Left ventricle myocardium inferior (tissue), 1 donor: Measurements from ENCODE around the gene SLC2A14. TPM values are rescaled to one million over a fixed set of nuclear protein-coding genes. Genes with fewer than 3 reads are reported as not detected.
"Not testable (repeated sequence)": the region's sequence is repeated elsewhere in the genome, so short reads cannot be mapped to it uniquely, and the experiment has no call there.

Experiments used
- DNase-seq: peaks from one replicate; pipeline ENCODE4 v3.0.0-alpha.2; 2020
- H3K27ac ChIP-seq: fragments of 200-600 bp; replicated peaks from 2 replicates; pipeline ENCODE4 v1.8.0; 2021
- H3K27me3 ChIP-seq: fragments of 200-600 bp; 2 replicates; pipeline ENCODE4 v1.8.0; 2021; ENCODE audit warnings: low read depth
- H3K36me3 ChIP-seq: fragments of 200-600 bp; 2 replicates; pipeline ENCODE4 v1.8.0; 2021
- H3K4me1 ChIP-seq: fragments of 200-600 bp; 2 replicates; pipeline ENCODE4 v1.8.0; 2021
- H3K4me3 ChIP-seq: fragments of 200-600 bp; 2 replicates; pipeline ENCODE4 v1.8.0; 2021; ENCODE audit warnings: mild to moderate bottlenecking, moderate library complexity
- H3K9me3 ChIP-seq: fragments of 200-600 bp; replicated peaks from 2 replicates; pipeline ENCODE4 v1.8.0; 2021
- intact Hi-C: fragments of 100-400 bp; cut with micrococcal nuclease; formaldehyde crosslinking; loops from one replicate; pipeline ENCODE4 v1.11.0; 2022
- total RNA-seq: library from RNA; stranded (reverse); fragmentation: NEBNext Ultra II Directional; extraction: Animal tissue kit (Norgen Biotek cat#: 25700); gene quantifications from one replicate; pipeline ENCODE4 v1.2.1, GENCODE V29; 2021
- TF ChIP-seq, protein P1 (sequence below): fragments of 200-600 bp; IDR thresholded peaks from 2 replicates; pipeline ENCODE4 v1.8.0; 2021; ENCODE audit warnings: antibody characterized with exemption, mild to moderate bottlenecking, borderline replicate concordance
- donor health status: DM: no; HTN: yes; CAD: no; lungs with severe emphysema.

The SLC2A14 gene
- total RNA-seq, 1 donor from 2014 or later, result not detected

DNA sequence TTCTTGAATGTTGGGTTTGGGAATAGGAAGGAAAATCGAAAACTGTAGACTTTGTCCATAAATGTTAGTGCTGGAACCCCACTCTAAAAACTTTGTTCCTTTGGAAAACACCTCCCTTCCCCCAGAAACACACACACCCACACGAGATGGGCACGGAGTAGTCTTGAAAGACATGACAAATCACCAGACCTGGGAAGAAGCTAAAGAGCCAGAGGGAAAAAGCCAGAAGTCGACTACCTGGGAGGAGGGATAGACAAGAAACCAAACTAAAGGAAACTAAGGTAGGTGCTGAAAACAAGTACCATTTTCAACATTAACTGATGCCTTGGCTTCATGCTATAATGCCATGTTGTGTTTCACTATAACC, 84.4 kb downstream of the SLC2A14 start:
- TF ChIP-seq, protein P1, sequence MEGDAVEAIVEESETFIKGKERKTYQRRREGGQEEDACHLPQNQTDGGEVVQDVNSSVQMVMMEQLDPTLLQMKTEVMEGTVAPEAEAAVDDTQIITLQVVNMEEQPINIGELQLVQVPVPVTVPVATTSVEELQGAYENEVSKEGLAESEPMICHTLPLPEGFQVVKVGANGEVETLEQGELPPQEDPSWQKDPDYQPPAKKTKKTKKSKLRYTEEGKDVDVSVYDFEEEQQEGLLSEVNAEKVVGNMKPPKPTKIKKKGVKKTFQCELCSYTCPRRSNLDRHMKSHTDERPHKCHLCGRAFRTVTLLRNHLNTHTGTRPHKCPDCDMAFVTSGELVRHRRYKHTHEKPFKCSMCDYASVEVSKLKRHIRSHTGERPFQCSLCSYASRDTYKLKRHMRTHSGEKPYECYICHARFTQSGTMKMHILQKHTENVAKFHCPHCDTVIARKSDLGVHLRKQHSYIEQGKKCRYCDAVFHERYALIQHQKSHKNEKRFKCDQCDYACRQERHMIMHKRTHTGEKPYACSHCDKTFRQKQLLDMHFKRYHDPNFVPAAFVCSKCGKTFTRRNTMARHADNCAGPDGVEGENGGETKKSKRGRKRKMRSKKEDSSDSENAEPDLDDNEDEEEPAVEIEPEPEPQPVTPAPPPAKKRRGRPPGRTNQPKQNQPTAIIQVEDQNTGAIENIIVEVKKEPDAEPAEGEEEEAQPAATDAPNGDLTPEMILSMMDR, result no peak
- H3K9me3 ChIP-seq, result no peaks in the 10 kb centered on the region
- H3K4me3 ChIP-seq, result no peak overlapping the region
- no peaks in the 10 kb centered on the region for H3K4me1 ChIP-seq
- intact Hi-C loops, result no loop called here
- no peak for DNase-seq
- no peak overlapping the region for H3K27ac ChIP-seq
- H3K36me3 ChIP-seq, result no peaks in the 10 kb centered on the region
- H3K27me3 ChIP-seq, result peaks cover 44% of the 10 kb centered on the region

DNA sequence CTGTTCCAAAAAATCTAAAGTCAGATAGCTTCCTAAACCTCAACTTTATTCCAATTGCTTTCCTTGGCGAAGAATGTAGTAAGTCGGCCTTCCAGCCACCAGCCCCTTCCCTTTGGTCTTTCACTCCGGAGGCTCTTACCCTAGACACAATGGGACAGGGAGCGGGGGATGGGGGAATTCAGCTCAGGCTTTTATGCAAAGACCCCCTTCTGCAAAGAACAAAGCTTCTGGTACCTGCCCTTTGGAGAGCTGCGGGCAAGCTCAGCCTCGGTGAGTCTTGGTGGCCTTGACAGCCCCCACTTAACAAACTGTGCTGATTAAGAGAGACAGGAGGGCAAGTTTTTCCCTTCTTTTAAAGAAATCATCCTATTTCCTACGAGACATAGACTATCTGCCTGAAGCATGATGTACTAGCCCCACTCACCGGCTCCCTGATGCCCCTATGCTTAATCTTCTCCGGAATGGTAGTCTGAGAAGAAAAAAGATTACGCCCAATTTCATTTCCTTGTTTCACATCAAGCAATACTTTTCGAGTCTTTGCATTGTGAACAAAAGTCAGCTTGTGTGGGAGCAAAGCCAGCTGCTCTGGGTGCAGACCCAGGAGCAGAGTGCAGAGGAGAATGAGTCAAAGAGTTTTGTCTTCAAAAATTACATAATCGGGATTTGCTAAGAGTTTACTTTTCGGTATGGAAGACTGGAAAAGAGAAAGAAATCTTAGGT, 85.0 kb downstream of the SLC2A14 start:
- Histone ChIP-seq H3K36me3 (no peaks in the 10 kb centered on the region), H3K4me3 (no peak overlapping the region), H3K9me3 (no peaks in the 10 kb centered on the region), H3K27me3 (peaks cover 44% of the 10 kb centered on the region), H3K4me1 (no peaks in the 10 kb centered on the region), H3K27ac (no peak overlapping the region)
- DNase-seq, result no peak
- TF ChIP-seq, protein P1, result no peak
- intact Hi-C loops, result no loop called here

DNA sequence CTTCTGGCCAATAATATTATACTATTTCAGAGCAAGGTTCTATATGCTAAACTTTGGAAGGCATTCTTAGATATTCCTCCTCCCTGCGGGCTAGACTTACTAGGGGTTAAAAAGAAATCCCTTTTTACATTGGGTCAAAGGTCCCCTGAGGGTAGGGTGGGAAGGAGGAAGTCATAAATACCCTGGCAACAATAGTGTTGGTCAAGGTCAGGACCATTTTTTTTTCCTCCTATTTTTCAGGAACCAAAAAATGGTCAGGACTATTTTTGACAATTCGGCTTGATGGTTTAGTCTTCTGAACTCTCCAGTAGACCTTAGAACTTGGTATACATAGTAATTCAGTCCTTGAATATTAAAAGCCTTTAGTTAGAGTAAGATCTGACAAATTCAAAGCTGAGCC, 88.0 kb downstream of the SLC2A14 start:
- no peak for DNase-seq
- Histone ChIP-seq H3K27me3 (peaks cover 36% of the 10 kb centered on the region), H3K4me3 (no peak overlapping the region), H3K9me3 (no peaks in the 10 kb centered on the region), H3K4me1 (no peaks in the 10 kb centered on the region), H3K36me3 (no peaks in the 10 kb centered on the region), H3K27ac (no peak overlapping the region)
- intact Hi-C loops, result no loop called here
- TF ChIP-seq, protein P1, result no peak

DNA sequence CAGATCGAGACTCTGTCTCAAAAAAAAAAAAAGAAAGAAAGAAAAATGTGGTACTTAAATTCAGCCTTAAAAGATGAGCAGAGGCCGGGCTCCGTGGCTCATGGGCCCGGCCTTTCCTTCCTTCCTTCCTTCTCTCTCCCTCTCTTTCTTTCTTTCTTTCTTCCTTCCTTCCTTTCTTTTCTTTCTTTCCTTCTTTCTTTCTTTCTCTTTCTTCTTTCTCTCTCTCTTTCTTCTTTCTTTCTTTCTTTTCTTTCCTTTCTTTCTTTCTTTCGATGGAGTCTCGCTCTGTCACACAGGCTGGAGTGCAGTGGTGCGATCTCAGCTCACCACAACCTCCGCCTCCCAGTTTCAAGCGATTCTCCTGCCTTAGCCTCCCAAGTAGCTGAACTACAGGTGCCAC, 89.3 kb downstream of the SLC2A14 start:
- H3K4me3 ChIP-seq, DNase-seq, H3K27ac ChIP-seq, intact Hi-C loops, H3K36me3 ChIP-seq, H3K4me1 ChIP-seq, H3K9me3 ChIP-seq: not testable (repeated sequence)
- H3K27me3 ChIP-seq, result peaks cover 34% of the 10 kb centered on the region

GRCh38 chr12:7782055-7782454, 90.7 kb downstream of the SLC2A14 start:
- Histone ChIP-seq H3K36me3 (no peaks in the 10 kb centered on the region), H3K4me3 (no peak overlapping the region), H3K27ac (no peak overlapping the region), H3K27me3 (peaks cover 28% of the 10 kb centered on the region), H3K9me3 (no peaks in the 10 kb centered on the region), H3K4me1 (no peaks in the 10 kb centered on the region)
- TF ChIP-seq, protein P1, result no peak
- DNase-seq, result no peak
- intact Hi-C loops, result no loop called here

GRCh38 chr12:7781274-7781673, 91.4 kb downstream of the SLC2A14 start:
- no peak for DNase-seq
- Histone ChIP-seq H3K4me1 (no peaks in the 10 kb centered on the region), H3K4me3 (no peak overlapping the region), H3K36me3 (no peaks in the 10 kb centered on the region), H3K9me3 (no peaks in the 10 kb centered on the region), H3K27me3 (peaks cover 30% of the 10 kb centered on the region), H3K27ac (no peak overlapping the region)
- TF ChIP-seq, protein P1, result no peak
- intact Hi-C loops, result no loop called here
